Suppressor macrophage treated with lipopolysaccharide for 1 hour (primary cell): Measurements from ENCODE around the gene VILL.

Experiments used
- DNase-seq, 3 donors: peaks; one replicate each; pipeline ENCODE4 v3.0.0-alpha.2; 2020 to 2022

The VILL gene

DNA sequence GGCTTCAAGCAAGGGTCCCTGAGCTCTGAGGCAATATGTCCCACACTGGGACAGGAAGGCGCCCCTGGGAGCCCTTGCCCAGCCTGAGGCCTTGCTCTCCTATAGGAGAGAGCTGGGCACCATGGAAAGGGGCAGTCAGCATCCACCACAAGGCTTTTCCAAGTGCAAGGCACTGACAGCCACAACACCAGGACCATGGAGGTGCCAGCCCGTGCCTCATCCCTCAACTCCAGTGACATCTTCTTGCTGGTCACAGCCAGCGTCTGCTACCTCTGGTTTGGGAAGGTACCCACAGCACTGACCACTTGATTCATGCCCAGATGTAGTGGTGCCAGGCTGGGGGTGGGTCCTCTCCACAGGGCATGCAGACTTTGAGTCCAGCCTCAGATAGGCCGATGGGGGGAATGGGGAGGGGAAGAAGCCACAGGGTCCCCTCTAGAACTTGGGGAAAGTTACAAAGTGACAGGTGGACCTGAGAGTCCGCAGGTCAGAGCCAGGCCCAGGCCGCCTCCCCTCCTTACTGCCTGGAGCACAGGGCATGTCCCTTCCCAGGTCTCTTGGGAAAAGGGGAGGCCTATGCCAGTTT lies 11.8 kb downstream of the VILL start:
- no peak for DNase-seq

DNA sequence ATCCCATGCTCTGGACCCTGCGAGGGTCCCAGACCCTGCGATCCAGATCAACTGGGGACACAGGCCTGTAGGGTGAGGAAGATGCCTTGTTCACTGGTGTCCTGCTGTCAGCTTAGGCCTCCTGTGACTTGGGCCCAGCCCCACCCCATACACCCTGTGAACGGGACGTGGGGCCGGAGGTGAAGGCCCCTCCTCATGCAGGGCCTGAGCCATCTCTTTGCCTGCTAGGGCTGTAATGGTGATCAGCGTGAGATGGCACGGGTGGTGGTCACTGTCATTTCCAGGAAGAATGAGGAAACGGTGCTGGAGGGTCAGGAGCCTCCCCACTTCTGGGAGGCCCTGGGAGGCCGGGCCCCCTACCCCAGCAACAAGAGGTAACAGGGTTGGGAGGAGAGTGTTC lies 12.4 kb downstream of the VILL start:
- no peak for DNase-seq

DNA sequence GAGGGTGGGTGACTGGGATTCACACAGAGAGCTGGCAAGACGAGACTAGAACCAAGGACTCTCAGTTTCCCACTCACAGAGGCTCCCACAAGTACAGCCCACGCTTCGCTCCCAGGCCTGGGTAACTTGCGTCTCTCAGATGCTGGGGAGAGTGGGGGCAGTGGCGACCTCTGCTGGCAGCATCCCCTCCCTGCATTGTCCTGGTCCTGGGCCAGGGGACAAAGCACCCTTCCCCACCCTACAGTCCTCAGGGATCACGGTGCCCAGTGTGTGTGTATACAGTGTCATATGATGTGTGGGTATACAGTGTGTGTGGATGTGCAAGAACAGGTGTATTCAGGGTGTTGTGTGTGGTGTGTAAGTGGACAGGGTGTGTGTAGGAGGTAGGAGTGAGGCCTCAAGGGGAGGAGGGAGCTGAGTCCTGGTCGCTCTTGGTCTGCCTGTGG lies 12.8 kb downstream of the VILL start:
- peak; percentile 62 to 77 (median 66) for DNase-seq

DNA sequence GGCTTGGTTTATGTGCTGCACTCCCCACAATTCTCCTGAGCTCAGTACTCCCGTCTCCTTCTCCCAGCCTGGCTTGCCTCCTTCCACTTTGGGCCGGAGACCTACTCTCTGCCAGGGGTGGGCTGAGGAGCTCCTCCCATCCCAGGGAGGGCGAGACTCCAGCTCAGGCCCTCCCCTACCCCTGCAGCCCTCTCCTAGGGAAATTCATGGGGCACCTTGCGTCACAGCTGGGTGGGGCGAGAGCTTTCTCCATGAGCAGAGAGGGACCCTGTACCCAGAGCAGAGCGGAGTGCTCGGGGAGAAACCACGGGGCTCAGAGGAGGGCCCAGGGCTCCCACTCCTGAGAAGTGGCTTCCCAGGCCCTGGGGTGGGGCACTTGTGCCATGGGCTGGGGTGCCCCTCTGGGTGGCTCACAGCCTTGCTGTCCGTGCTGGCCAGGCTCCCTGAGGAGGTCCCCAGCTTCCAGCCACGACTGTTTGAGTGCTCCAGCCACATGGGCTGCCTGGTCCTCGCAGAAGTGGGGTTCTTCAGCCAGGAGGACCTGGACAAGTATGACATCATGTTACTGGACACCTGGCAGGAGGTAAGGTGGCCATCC lies 13.3 kb downstream of the VILL start:
- no peak for DNase-seq

DNA sequence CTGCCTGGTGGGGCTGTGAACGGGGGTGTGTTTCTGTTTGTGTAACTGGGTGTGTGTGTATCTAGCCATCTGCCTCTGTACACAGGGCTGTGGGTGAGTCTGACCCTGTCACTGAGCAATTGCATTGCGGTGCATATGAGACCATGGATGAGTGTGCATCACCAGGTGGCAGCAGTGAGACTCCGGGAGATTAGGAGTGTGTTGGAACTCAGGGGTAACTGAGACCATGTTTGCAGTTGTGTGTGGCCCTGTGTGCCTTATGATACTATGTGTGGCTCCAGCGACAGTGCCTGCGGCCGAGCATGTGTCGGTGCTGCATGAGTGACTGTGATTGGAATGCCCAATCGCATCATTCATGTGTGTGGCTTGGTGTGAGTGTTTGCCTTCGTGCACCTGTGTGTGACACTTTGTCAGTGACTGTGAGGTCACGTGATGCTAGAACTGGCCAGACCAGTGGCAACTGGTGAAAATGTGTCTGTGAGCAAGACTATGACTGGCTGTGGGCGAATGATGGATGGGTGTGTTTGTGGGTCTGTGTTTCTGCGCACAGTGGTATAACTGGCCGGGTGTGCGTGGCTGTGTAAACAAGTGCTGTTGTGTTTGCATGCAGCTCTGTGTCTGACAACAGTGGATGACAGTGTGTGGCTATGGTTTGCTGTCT lies 14.0 kb downstream of the VILL start:
- DNase-seq, result peak; percentile 68 to 80 (median 73)

DNA sequence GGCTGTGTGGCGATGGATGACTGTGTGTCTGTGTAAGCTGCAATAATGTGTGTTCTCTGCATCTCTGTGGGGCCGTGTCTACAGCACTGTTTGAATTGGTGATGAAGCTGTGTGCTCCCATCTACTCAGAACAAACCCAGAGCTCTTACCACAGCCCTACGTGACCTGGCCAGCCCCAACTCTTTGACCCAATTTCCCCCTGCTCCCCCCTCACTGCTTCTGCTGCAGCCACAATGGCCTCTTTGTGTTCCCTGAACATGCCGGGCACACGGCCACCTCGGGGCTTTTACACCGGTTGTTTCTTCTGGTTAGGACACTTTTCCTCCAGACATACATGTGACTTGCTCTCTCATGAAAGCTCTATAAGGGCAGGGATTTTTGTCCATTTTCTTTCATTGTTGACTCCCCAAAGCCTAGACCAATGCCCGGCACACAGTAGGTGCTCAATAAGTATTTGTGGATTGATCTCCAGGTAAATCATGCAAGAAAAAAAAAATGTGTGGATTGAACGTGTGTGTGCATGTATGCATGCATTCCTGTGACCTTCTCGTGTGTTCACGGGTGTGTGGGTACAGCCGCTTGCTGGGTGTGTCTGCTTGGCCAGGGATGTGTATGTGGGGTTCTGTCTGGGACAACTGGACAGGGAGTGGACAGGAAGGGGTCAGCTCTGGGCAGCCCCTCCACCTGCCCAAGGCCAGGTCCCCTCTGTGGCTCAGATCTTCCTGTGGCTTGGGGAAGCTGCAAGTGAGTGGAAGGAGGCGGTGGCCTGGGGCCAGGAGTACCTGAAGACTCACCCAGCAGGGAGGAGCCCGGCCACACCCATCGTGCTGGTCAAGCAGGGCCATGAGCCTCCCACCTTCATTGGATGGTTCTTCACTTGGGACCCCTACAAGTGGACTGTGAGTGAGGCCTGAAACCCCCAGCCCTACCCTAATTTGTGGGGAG lies 14.8 kb downstream of the VILL start:
- no peak for DNase-seq

DNA sequence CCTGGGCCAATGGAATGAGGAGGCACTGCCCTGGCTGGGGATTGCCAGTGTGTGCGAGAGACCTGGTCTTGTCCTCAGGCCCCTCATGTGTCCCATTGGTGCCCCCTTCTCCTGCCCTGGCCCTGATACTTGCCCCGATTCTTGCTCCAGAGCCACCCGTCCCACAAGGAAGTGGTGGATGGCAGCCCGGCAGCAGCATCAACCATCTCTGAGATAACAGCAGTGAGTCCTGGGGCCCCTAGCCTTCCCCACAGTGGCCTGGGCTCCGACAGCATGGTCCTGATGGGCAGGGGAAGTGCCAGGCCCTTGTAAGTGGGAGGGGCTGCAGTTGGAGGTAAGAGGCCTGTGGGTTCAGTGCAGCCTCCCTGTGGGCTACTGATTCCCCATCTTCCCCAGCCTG lies 15.4 kb downstream of the VILL start:
- DNase-seq, result no peak

DNA sequence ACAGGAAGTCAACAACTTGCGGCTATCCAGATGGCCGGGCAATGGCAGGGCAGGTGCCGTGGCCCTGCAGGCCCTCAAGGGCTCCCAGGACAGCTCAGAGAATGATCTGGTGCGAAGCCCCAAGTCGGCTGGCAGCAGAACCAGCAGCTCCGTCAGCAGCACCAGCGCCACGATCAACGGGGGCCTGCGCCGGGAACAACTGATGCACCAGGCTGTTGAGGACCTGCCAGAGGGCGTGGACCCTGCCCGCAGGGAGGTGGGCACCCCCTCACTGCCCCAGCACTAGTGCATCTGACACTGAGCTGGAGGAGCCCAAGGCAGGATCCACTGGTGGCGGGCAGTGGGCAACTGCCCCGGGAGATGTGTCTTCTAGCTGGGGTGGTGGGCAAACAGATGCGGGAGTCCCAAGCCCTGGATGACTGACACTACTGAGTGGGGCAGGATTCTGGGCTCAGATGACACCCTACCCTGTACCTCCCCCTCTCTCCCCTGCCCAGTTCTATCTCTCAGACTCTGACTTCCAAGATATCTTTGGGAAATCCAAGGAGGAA lies 15.9 kb downstream of the VILL start:
- no peak for DNase-seq

DNA sequence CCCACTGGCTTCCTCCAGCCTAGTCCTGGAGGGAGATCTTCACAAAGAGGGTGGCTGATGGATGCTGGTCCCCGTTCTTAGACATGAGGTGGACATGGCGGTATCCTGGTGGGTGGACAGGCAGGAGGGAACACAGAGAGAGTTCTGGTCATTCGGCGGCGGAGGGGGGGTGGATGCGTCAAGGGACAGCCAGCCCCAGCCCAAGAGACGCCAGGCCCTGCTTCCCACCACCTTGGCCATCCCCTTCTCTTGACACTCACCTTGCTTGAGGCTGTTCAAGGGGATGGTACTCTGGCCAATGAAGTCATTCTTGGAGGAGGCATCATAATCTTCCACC lies 17.1 kb downstream of the VILL start:
- DNase-seq, result no peak

DNA sequence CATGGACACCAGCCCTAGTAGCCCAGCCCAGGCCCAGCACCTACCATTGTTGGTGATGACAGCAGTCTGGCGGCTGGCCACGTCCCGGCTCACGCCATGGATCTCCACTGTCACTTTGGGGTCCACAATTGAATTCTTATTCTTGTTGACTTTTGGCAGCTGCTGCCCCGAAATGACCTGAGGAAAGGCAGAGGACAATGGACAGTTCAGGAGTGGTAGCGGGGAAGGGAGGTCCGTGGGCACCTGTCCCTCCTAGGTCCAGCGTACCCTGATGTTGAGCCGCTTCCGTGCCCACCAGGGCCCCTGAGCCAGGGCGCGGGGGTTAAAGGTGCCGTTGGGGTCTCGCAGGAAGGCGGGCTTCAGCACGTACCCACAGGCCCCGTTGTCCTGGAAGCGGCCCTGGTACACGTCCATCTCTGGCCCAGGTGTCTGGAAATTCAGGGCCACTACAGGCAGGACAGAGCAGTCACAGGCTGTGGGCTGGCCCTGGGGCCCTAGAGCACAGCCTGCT lies 17.7 kb downstream of the VILL start:
- DNase-seq, result no peak

DNA sequence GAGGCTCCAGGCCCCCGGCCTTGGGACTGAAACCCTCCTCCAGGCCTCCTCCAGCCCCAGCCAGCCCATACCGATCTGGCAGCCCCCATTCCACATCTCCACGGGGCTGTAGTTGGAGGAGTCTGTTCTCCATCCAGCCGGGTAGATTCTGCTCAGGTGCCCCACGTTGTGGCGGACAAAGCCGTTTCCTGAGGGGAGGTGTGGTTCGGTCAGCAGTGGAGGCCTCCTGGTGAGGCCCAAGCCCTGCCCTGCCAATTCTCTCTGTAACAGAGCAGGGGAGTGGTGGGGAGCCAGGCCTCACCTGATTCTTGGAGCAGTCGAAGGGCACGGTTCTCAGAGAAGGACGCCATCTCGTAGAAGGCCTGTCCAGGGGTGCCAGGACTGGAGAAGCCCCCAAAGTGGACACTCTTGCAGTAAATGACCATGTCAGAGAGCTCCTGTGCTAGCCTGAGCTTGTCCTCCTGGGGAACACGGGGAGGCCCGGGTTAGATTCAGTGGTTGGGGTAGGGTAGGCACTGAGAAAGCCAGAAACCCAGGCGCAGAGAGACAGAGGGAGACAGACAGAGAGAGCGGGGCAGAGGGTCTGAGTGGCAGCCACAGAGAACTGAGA lies 18.5 kb downstream of the VILL start:
- DNase-seq, result no peak

DNA sequence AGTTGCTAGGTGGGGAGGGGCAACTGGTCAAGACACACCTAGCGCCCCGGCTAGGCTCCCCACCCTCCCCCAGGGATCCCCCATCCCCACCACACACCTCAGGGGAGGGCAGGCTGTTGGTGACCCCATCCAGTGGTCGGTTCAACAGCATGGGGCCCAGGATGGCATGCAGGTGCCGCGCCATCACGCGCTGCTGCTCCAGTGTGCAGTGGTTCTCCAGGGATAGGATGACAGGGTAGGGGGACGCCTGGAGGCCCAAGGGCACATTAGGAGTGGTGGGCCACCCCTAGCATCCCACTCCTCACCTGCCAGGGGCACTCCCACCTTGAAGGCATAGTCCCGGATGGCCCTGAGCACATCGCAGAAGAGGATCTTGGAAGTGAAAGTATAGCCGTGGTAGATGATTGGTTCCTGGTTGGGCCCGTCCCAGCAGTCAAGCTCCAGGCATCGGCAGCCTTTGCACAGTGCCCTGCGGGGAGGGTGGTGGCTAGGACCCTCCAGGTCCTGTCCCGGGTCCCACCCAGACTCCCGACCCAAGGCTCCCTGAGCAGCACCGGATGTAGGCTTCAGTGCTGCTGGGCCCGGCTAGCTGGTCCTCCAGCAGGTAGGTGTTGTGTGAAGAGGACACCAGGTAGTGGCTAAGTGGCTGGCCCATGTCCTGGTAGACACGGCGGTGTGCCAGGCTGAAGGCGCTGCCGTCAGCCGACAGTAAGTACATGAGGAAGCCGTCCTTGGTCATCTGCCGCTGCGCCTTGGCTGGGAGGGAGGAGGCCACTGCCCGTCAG lies 19.4 kb downstream of the VILL start:
- DNase-seq, result no peak

DNA sequence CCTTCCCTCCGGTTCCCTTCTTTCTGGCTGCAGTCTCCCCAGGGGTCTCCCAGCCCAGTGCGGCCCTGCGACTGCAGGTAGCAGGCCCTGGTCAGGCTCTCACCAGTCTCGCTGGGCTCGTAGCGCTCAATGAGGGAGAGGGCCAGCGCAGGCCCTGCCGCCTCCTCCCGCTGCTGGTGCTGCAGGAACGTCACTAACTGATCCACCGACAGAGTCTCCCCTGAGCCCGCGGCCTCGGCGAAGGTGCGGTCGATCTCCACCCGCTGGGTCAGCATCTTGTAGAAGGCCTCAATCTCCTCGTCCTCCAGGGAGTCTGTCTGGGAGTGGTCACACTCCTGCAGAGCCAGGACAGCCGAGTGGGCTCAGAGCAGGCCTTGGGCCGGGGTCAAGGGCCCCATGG lies 20.5 kb downstream of the VILL start:
- DNase-seq, result no peak

DNA sequence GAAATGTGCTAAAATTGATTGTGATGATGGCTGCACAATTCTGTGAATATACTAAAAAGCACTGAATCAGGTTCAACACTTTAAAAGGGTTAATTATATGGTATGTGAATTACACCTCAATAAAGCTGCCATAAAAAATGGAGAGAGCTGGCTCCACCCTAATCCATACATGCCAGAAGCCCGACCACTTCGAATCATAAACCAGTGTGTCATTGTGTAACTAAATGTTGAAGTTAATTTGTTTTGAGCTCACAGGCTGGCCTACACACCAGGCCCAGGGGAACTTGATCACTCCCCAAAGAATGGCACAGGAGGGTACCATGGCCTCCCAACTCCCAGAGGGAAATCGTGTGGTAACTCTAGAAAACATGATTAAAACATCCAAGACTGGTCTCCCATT lies 24.9 kb downstream of the VILL start:
- DNase-seq, result no peak

DNA sequence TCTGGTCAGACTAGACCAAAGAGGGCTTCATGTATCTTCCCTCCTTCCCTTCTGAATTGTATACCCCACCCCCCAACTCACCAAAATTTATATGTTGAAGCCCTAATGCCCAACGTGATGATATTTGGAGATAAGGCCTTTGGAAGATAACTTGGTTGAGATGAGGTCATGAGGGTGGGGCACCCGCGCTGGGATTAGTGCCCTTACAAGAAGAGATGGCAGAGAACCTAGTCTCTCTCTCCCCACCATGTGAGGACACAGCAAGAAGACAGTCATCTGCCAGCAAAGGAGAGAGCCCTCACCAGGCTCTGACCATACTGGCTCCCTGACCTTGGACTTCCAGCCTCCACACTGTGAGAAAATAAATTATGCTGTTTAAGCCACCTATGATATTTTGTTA lies 25.4 kb downstream of the VILL start:
- no peak for DNase-seq

DNA sequence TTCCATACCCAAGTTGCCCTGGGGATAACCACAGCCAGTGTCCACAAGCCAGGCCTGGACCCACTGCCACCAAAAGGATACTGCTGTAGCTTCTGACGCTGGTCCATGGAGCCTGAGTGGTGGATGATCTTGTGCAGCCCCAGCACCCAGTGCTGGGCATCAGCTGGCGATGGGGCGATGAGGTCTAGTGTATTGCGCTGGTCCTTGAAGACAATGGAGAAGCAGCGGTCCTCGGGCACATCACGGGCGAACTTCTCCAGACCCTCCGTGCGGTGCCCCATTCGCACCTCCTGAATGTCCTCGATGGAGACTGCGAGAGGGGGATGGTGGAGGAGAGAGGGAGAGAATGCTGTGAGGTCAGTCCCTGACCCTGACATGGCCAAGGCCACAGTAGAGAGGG lies 25.8 kb downstream of the VILL start:
- no peak for DNase-seq

DNA sequence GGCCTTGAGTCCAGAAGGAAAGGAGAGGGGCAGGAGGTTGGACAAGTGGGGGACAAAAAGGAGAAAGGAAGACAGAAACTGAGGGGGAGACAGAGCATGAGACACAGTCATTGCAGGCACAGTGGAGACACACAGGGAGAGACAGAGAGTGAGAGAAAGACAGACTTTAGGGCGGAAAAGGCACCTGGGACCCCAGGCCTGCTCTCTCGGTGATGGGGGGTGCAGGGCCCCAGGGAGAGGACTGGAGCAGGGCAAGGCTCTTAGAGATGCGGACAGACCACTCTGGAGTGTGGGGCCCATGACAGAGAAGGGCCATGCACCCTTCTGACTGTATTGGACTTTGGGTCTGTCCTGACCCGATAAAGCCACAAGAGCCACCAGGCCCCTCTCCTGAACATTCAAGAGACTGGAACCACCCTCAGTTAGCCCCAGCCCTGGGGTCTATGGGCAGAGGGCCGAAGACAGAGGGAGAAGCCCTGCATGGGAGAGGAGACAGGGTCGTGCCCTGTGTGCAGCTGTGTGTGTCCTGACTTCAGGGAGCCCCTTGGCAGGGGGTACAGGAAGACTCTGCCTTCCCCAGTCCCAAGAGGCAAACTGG lies 26.4 kb downstream of the VILL start:
- no peak for DNase-seq

DNA sequence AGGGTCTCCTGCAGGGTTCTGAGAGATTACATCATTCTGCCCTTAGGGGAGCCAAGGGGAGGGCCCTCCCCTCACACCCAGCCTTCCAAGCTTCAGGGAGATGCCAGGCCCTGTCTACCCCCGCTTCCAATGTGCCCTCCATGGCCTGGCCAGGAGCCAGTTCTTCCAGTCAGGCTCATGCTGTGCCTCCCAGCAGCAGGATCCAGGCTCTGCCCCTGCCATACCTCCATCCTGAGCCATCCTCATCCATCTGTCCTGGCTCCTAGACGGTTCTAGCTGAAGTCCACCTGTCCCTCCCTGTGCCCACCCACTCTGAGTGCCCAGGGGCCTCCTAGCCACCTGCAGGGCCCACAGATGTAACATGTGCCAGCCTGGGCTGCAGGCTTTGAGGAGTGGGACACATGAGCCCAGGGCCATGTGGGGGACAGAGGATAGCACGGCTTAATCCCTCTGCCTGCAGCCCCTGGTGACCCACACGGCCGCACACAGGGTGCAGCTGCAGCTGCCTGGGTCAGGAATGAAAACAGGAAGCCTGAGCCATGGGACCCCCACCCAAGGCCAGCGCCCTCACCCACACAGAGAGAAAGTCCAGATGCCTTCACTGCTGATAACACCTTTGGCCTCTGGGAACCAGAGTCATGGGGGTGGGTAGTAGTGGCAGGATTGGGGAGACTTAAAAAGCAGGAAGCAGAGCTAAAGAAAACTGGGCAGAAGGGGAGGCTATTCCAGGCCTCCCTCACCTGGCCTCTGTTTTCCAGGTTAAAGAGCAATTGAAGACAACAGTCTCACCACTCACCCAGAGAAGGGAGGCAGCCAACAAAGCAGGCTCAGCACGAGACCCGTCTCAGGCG lies 27.1 kb downstream of the VILL start:
- DNase-seq, result no peak

DNA sequence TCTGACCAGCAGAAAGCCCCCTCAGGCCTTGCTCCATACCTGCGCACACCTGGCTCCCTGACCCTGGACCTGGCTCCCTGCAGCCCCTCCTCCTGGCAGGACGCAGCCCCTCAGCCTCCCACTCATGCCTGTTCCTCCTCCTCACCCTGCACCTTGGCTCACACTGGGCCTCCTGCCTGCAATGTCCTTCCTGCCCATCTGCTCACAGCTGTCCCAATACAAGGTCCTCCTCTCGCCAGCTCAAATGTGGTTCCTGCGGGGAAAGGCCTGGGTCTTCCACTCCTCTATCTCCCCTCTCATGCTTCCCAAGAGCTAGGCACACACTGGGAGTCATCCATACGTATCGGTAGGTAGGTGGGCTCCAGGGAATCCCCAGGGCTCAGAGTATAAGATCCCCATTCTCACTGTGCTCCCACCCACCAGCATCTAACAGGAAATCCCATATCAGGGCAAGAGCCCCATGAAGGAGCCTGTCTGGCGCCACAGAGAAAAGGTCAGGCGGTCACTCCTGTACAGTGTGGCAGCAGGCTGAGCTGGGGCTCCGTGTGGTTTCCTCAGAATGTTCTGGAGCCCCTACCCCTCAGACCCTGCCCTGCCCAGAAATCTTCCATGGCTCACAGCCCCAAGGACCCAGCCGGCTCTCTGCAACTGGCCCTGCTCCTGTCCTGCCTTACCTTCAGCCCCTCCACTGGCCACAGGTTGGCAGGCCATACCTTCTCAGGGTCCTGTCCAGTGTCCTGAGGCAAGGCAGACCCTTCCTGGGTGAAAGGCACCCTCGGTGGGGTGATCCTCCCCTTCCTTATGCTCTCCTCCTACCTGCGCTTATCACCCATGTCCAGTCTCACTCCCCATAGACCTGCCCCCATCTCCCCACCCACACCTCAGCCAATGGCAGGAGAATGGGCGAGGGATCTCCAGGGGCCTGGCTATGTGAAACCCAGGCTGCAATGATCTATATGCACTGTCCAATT lies 28.0 kb downstream of the VILL start:
- DNase-seq, result no peak
